Loucy (cell line): ENCODE measurements around the gene VMAC.

Experiments
- H2AFZ ChIP-seq: fragments of 200-600 bp; sonication (generic); 2 replicates; pipeline ENCODE4 v1.6.0; 2016; ENCODE audit warnings: antibody characterized with exemption, mild to moderate bottlenecking, low read length, moderate library complexity
- H3F3A ChIP-seq: fragments of 200-600 bp; 2 replicates; pipeline ENCODE4 v1.6.0; 2016; ENCODE audit warnings: antibody characterized with exemption, low read depth, mild to moderate bottlenecking
- H3K27me3 ChIP-seq: fragments of 200-600 bp; sonication (generic); 2 replicates; pipeline ENCODE4 v1.6.1; 2014; ENCODE audit warnings: low read length, mild to moderate bottlenecking; ENCODE audit not compliant: insufficient read depth, poor library complexity, severe bottlenecking
- H3K36me3 ChIP-seq: fragments of 200-600 bp; sonication (generic); 2 replicates; pipeline ENCODE4 v1.6.1; 2016; ENCODE audit warnings: low read length; ENCODE audit not compliant: insufficient read depth
- H3K4me1 ChIP-seq: fragments of 200-600 bp; sonication (generic); 2 replicates; pipeline ENCODE4 v1.5.1; 2014; ENCODE audit warnings: low read length, mild to moderate bottlenecking; ENCODE audit not compliant: insufficient read depth, poor library complexity, severe bottlenecking
- H3K4me2 ChIP-seq: fragments of 200-600 bp; sonication (generic); 2 replicates; pipeline ENCODE4 v1.6.0; 2014; ENCODE audit warnings: antibody characterized with exemption, low read length, low read depth, mild to moderate bottlenecking; ENCODE audit not compliant: poor library complexity, severe bottlenecking
- H3K4me3 ChIP-seq: fragments of 200-600 bp; sonication (generic); 2 replicates; pipeline ENCODE4 v1.5.1; 2014; ENCODE audit warnings: low read length, mild to moderate bottlenecking, mixed read lengths; ENCODE audit not compliant: poor library complexity, severe bottlenecking
- H3K79me2 ChIP-seq: fragments of 200-600 bp; sonication (generic); 2 replicates; pipeline ENCODE4 v1.6.1; 2014; ENCODE audit warnings: low read length; ENCODE audit not compliant: insufficient read depth
- H3K9ac ChIP-seq: fragments of 200-600 bp; sonication (generic); 2 replicates; pipeline ENCODE4 v1.6.0; 2014; ENCODE audit warnings: mild to moderate bottlenecking, low read depth, low read length, moderate library complexity; ENCODE audit not compliant: poor library complexity, severe bottlenecking
- H3K9me2 ChIP-seq: fragments of 200-600 bp; sonication (generic); replicated peaks from 2 replicates; pipeline ENCODE4 v1.6.1; 2016; ENCODE audit warnings: low read depth, low read length, mixed read lengths
- H3K9me3 ChIP-seq: fragments of 200-600 bp; sonication (generic); 2 replicates; pipeline ENCODE4 v1.6.1; 2014; ENCODE audit warnings: mild to moderate bottlenecking, antibody characterized with exemption, low read length, low read depth; ENCODE audit not compliant: insufficient read depth
- H4K20me1 ChIP-seq: fragments of 200-600 bp; sonication (generic); 2 replicates; pipeline ENCODE4 v1.6.0; 2014; ENCODE audit warnings: antibody characterized with exemption, low read length, mild to moderate bottlenecking; ENCODE audit not compliant: insufficient read depth, poor library complexity, severe bottlenecking
- EZH2phosphoT487 ChIP-seq: fragments of 200-600 bp; IDR thresholded peaks from 2 replicates; pipeline ENCODE4 v1.6.1; 2018; ENCODE audit warnings: antibody characterized with exemption, mild to moderate bottlenecking, moderate library complexity, borderline replicate concordance
- TF ChIP-seq, protein P1 (sequence below): fragments of 200-600 bp; sonication (generic); conservative IDR thresholded peaks from 2 replicates; pipeline ENCODE4 v1.5.1; 2014; ENCODE audit warnings: mild to moderate bottlenecking, antibody characterized with exemption, low read length

Gene VMAC

DNA sequence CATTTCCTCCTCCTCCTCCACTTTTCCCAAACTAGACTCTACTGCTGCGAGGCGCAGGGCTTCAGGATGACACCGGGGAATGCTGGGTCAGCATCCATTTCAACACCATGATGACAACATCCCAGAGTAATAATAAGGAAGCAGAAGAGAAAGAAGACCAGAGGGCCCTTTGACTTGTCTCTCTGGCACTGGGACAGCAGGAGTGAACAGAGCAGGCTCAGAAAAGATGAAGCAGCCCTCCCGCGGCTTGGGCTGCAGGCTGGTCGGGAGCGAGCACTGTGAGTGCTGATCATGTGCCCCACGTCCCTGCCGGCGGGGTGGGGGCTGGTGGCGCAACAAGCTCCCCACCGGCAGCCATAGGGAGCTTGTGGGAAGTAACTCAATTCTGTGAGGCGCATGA, 42.8 kb downstream of the VMAC start:
- Histone ChIP-seq H2AFZ (no peak overlapping the region), H3K9me3 (no peaks in the 10 kb centered on the region), H4K20me1 (peaks cover 45% of the 10 kb centered on the region), H3K4me3 (no peak overlapping the region), H3K4me2 (no peak overlapping the region), H3K4me1 (no peaks in the 10 kb centered on the region), H3F3A (no peaks in the 10 kb centered on the region), H3K9me2 (no peaks in the 10 kb centered on the region), H3K27me3 (no peaks in the 10 kb centered on the region), H3K79me2 (peaks cover 91% of the 10 kb centered on the region), H3K9ac (no peak overlapping the region), H3K36me3 (peaks cover 46% of the 10 kb centered on the region; the same call in 1 of the 2 replicates)
- TF ChIP-seq EZH2phosphoT487: no peak
- TF ChIP-seq, protein P1, sequence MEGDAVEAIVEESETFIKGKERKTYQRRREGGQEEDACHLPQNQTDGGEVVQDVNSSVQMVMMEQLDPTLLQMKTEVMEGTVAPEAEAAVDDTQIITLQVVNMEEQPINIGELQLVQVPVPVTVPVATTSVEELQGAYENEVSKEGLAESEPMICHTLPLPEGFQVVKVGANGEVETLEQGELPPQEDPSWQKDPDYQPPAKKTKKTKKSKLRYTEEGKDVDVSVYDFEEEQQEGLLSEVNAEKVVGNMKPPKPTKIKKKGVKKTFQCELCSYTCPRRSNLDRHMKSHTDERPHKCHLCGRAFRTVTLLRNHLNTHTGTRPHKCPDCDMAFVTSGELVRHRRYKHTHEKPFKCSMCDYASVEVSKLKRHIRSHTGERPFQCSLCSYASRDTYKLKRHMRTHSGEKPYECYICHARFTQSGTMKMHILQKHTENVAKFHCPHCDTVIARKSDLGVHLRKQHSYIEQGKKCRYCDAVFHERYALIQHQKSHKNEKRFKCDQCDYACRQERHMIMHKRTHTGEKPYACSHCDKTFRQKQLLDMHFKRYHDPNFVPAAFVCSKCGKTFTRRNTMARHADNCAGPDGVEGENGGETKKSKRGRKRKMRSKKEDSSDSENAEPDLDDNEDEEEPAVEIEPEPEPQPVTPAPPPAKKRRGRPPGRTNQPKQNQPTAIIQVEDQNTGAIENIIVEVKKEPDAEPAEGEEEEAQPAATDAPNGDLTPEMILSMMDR: no peak

DNA sequence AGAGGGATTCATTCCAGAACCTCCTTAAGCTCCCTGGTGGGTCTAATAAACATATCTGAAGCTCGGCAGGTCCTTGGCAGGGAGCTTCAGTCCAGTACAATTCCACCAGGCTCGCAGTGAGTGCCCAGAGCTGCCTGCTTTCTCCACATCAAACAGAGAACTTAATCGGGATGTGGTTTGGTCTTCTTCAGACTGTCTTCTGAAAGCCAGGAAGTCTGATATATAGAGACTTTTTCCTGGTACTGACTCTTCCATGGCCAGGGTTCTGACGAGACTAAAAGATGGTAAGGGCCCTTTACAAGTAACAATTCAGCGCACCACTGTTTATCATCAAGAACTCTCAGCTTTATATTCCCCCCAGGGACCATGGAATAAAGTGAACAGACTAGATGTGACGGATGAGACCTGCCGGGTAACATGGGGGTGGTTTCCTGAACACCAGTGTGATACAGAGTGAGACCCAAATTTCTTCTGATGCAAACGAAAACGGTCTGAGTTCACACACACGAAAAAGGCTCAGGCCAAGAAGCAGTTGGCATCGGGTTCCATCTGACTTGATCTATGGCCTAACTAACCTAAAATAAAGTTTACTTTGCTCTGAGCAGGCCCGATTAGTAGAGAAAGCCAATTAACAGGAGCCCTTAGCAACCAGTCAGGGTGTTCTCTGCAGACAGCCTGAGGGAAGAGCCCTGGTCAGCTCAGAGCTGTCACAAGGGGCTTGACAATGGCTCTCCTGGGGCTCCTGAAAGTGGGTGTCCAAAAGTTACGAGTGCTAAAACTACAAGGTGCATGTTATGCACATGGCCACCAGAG, 44.3 kb downstream of the VMAC start:
- no peaks in the 10 kb centered on the region for H3F3A ChIP-seq
- no peaks in the 10 kb centered on the region for H3K27me3 ChIP-seq
- no peak for TF ChIP-seq EZH2phosphoT487
- TF ChIP-seq, protein P1: no peak
- no peak overlapping the region for H3K4me3 ChIP-seq
- H2AFZ ChIP-seq: no peak overlapping the region
- H3K79me2 ChIP-seq: peaks cover 96% of the 10 kb centered on the region
- peaks cover 43% of the 10 kb centered on the region; the same call in 1 of the 2 replicates for H3K36me3 ChIP-seq
- no peak overlapping the region for H3K4me2 ChIP-seq
- H3K9me2 ChIP-seq: no peaks in the 10 kb centered on the region
- H4K20me1 ChIP-seq: peaks cover 56% of the 10 kb centered on the region
- H3K9ac ChIP-seq: no peak overlapping the region
- H3K9me3 ChIP-seq: no peaks in the 10 kb centered on the region
- peaks cover 13% of the 10 kb centered on the region for H3K4me1 ChIP-seq

DNA sequence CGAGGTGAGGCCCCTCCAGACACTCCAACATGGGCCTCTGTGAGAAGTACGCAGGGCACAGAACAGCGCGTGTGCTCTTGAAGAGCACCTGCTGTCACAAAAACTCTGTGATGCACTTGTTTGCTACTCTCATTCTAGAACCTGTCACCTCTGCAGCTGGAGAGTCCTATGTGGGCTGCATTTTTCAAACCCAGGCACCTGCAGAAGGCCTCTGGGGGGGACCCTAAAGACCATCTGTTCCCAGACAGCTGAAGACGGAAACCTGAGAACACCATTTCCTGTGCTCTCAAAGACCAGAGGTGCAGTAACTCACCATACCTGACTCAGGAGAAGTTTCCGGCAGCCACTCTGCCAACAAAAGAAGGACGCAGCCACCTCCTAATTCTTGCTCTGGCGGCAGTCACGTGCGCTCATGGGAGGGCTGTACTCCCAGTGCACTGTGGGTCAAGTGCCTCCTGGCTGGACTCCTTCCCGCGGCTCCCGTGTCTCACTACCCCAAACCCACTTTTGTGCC, 45.2 kb downstream of the VMAC start:
- Histone ChIP-seq H3K79me2 (peaks cover 96% of the 10 kb centered on the region), H3K9me2 (no peaks in the 10 kb centered on the region), H3K36me3 (peaks cover 42% of the 10 kb centered on the region; the same call in 1 of the 2 replicates), H4K20me1 (peaks cover 65% of the 10 kb centered on the region), H3K4me2 (no peak overlapping the region), H3K9ac (no peak overlapping the region), H3K9me3 (no peaks in the 10 kb centered on the region), H3F3A (no peaks in the 10 kb centered on the region), H3K4me1 (peaks cover 18% of the 10 kb centered on the region), H3K27me3 (no peaks in the 10 kb centered on the region), H2AFZ (no peak overlapping the region), H3K4me3 (no peak overlapping the region)
- TF ChIP-seq, protein P1: no peak
- TF ChIP-seq EZH2phosphoT487: no peak
